Fibroblast of the aortic adventitia (primary cell): Measurements from ENCODE around the gene ARMC9. TPM values are rescaled to one million over a fixed set of nuclear protein-coding genes. Genes with fewer than 3 reads are reported as not detected.
"Not testable (repeated sequence)": the region's sequence is repeated elsewhere in the genome, so short reads cannot be mapped to it uniquely, and the experiment has no call there.

Experiments used
- DNase-seq: peaks from one replicate; pipeline ENCODE4 v3.0.0-alpha.2; 2010; ENCODE audit warnings: low read depth
- H3K4me3 ChIP-seq: 2 replicates; pipeline ENCODE4 v1.5.1; 2011; ENCODE audit warnings: low read depth, mild to moderate bottlenecking, control low read depth, low read length, moderate library complexity
- total RNA-seq: library from RNA; depleted of rRNA; stranded (reverse); fragments of >200 nt; gene quantifications from 2 replicates; pipeline ENCODE4 v1.2.3, GENCODE V29; 2012; ENCODE audit warnings: low replicate concordance
- TF ChIP-seq, protein P1 (sequence below): IDR thresholded peaks from 2 replicates; pipeline ENCODE4 v1.5.1; 2011; ENCODE audit warnings: mild to moderate bottlenecking, low read length, control low read depth, inconsistent platforms; ENCODE audit not compliant: insufficient read depth

ARMC9 gene
- total RNA-seq, 1 donor: 94.4 TPM

GRCh38 chr2:231405601-231406367 lies 207.4 kb downstream of the ARMC9 start:
- not testable (repeated sequence) for H3K4me3 ChIP-seq, DNase-seq
- TF ChIP-seq, protein P1, sequence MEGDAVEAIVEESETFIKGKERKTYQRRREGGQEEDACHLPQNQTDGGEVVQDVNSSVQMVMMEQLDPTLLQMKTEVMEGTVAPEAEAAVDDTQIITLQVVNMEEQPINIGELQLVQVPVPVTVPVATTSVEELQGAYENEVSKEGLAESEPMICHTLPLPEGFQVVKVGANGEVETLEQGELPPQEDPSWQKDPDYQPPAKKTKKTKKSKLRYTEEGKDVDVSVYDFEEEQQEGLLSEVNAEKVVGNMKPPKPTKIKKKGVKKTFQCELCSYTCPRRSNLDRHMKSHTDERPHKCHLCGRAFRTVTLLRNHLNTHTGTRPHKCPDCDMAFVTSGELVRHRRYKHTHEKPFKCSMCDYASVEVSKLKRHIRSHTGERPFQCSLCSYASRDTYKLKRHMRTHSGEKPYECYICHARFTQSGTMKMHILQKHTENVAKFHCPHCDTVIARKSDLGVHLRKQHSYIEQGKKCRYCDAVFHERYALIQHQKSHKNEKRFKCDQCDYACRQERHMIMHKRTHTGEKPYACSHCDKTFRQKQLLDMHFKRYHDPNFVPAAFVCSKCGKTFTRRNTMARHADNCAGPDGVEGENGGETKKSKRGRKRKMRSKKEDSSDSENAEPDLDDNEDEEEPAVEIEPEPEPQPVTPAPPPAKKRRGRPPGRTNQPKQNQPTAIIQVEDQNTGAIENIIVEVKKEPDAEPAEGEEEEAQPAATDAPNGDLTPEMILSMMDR: peak; percentile 13

- not testable (repeated sequence) for DNase-seq, H3K4me3 ChIP-seq
These were observed 209.3 kb downstream of the ARMC9 start for GRCh38 chr2:231407686-231408085.

- not testable (repeated sequence) for DNase-seq, H3K4me3 ChIP-seq
These were observed 209.9 kb downstream of the ARMC9 start for GRCh38 chr2:231408304-231408703.

- DNase-seq: no peak
- TF ChIP-seq, protein P1: no peak
- H3K4me3 ChIP-seq: no peak overlapping the region
These were observed 211.3 kb downstream of the ARMC9 start for GRCh38 chr2:231409776-231410175.

GRCh38 chr2:231410293-231411004 lies 212.0 kb downstream of the ARMC9 start:
- no peak overlapping the region for H3K4me3 ChIP-seq
- DNase-seq: no peak
- TF ChIP-seq, protein P1: peak; percentile 28

GRCh38 chr2:231411237-231411636 lies 212.8 kb downstream of the ARMC9 start:
- H3K4me3 ChIP-seq: no peak overlapping the region
- TF ChIP-seq, protein P1: no peak
- no peak for DNase-seq

- peak overlapping the region; percentile 66 for H3K4me3 ChIP-seq
- TF ChIP-seq, protein P1: peak; percentile 91
- DNase-seq: peak; percentile 67
These were observed 213.6 kb downstream of the ARMC9 start for GRCh38 chr2:231411831-231412617.
